Activated T-helper 1 cell treated with Interleukin-2 at 50 U/mL for 16 hours (primary cell): ENCODE data around the gene CYP24A1.

ENCODE experiments used
- DNase-seq: peaks from one replicate; pipeline ENCODE4 v3.0.0-alpha.2; 2020; ENCODE audit warnings: low read depth

The CYP24A1 gene

GRCh38 chr20:54173653-54174456 lies at the start of gene CYP24A1:
TSS of gene CYP24A1 (minus strand) at chr20:54173986. CDS start at chr20:54173579, 407 bp downstream.
- DNase-seq = no peak

- no peak for DNase-seq
These were observed 49.5 kb upstream of the CYP24A1 start for GRCh38 chr20:54223285-54223684.

GRCh38 chr20:54221996-54222890 lies 48.5 kb upstream of the CYP24A1 start:
- DNase-seq = no peak

- no peak for DNase-seq
These were observed 47.6 kb upstream of the CYP24A1 start for GRCh38 chr20:54221353-54221752.

GRCh38 chr20:54220722-54221121 lies 46.9 kb upstream of the CYP24A1 start:
- DNase-seq = no peak

- no peak for DNase-seq
These were observed 46.1 kb upstream of the CYP24A1 start for GRCh38 chr20:54219751-54220426.

GRCh38 chr20:54218470-54218869 lies 44.7 kb upstream of the CYP24A1 start:
- DNase-seq = no peak

- DNase-seq = no peak
These were observed 44.0 kb upstream of the CYP24A1 start for GRCh38 chr20:54217762-54218161.

- no peak for DNase-seq
These were observed 41.5 kb upstream of the CYP24A1 start for GRCh38 chr20:54215157-54215789.

- no peak for DNase-seq
These were observed 40.8 kb upstream of the CYP24A1 start for GRCh38 chr20:54214566-54214965.

- no peak for DNase-seq
These were observed 39.1 kb upstream of the CYP24A1 start for GRCh38 chr20:54212871-54213270.

GRCh38 chr20:54212226-54212625 lies 38.4 kb upstream of the CYP24A1 start:
- no peak for DNase-seq

- no peak for DNase-seq
These were observed 35.5 kb upstream of the CYP24A1 start for GRCh38 chr20:54209216-54209813.

- DNase-seq = no peak
These were observed 34.9 kb upstream of the CYP24A1 start for GRCh38 chr20:54208548-54209176.

GRCh38 chr20:54207743-54208547 lies 34.2 kb upstream of the CYP24A1 start, which contains the start of gene PFDN4:
TSS of gene PFDN4 (plus strand) at chr20:54208087. CDS start at chr20:54208101, 14 bp downstream.
- DNase-seq = peak; percentile 63

- DNase-seq = no peak
These were observed 33.4 kb upstream of the CYP24A1 start for GRCh38 chr20:54207053-54207742.

GRCh38 chr20:54205450-54205849 lies 31.7 kb upstream of the CYP24A1 start:
- no peak for DNase-seq

GRCh38 chr20:54204481-54204880 lies 30.7 kb upstream of the CYP24A1 start:
- no peak for DNase-seq

GRCh38 chr20:54204063-54204462 lies 30.3 kb upstream of the CYP24A1 start:
- DNase-seq = no peak
